GM12878 (cell line): Measurements from ENCODE around the gene MYH9. TPM values are rescaled to one million over a fixed set of nuclear protein-coding genes. Genes with fewer than 3 reads are reported as not detected.

Experiments used
- ATAC-seq: fragments of 200-7000 bp; cut with Tn5 transposase; 3 replicates; pipeline ENCODE4 v1.9.1; 2020; ENCODE audit warnings: mild to moderate bottlenecking, moderate library complexity
- BruUV-seq: library from RNA; stranded (reverse); fragments of 400-500 nt; replicated peaks from 2 replicates; lab custom pipeline; 2021; lab: Mats Ljungman, UMichigan
- CTCF ChIA-PET: fragments of 300-600 bp; sonication (Branson Sonifier 250); formaldehyde crosslinking; extraction: SDS; loops from one replicate; lab custom pipeline; 2021; ENCODE audit warnings: inconsistent platforms; lab: Yijun Ruan, JAX
- POLR2A ChIA-PET: fragments of 350-600 bp; formaldehyde crosslinking; extraction: SDS; loops from one replicate; lab custom pipeline; 2021; ENCODE audit warnings: inconsistent platforms; lab: Charles Lee
- RAD21 ChIA-PET: fragments of 300-600 bp; sonication (Branson Sonifier 250); formaldehyde crosslinking; loops from one replicate; lab custom pipeline; 2023; ENCODE audit warnings: antibody characterized with exemption; ENCODE audit not compliant: unreplicated experiment; lab: Charles Lee
- SMC1A ChIA-PET: fragments of 300-600 bp; sonication (Branson Sonifier 250); formaldehyde crosslinking; loops from one replicate; lab custom pipeline; 2023; ENCODE audit not compliant: unreplicated experiment, uncharacterized antibody; lab: Charles Lee
- DNase-seq: peaks from one replicate; pipeline ENCODE4 v3.0.0-alpha.2; 2011; ENCODE audit warnings: low read depth, low spot score
- FAIRE-seq: peaks from 3 replicates; lab custom pipeline; 2011; peaks lifted over from hg19 to GRCh38; lab: Jason Lieb, UNC
- H2AFZ ChIP-seq: 2 replicates; pipeline ENCODE4 v1.6.0; 2011; ENCODE audit warnings: low read depth, low read length, control low read depth; ENCODE audit not compliant: control insufficient read depth
- H3K27ac ChIP-seq: 2 replicates; pipeline ENCODE4 v1.5.1; 2011; ENCODE audit warnings: control low read depth; ENCODE audit not compliant: control insufficient read depth, insufficient read depth
- H3K27me3 ChIP-seq, 2 experiments: replicated peaks in 1 of 2; 2 replicates each; pipeline versions ENCODE4 v1.6.0 to v1.6.1; 2011; ENCODE audit warnings: low read length in 1 of 2; ENCODE audit not compliant: control insufficient read depth in 2 of 2, insufficient read depth in 2 of 2
- H3K36me3 ChIP-seq, 2 experiments: 2 replicates each; pipeline ENCODE4 v1.5.1; 2011; ENCODE audit warnings: low read length in 1 of 2; ENCODE audit not compliant: control insufficient read depth in 2 of 2, insufficient read depth in 2 of 2
- H3K4me1 ChIP-seq: 2 replicates; pipeline ENCODE4 v1.6.1; 2011; ENCODE audit warnings: mild to moderate bottlenecking, low read length, moderate library complexity, mixed read lengths; ENCODE audit not compliant: control insufficient read depth, insufficient read depth
- H3K4me2 ChIP-seq: 2 replicates; pipeline ENCODE4 v1.6.0; 2011; ENCODE audit warnings: control low read depth; ENCODE audit not compliant: control insufficient read depth, insufficient read depth
- H3K4me3 ChIP-seq: fragments of 200-600 bp; sonication (generic); 2 replicates; pipeline ENCODE4 v1.5.1; 2016
- H3K79me2 ChIP-seq: 2 replicates; pipeline ENCODE4 v1.6.0; 2011; ENCODE audit warnings: low read length; ENCODE audit not compliant: control insufficient read depth, insufficient read depth
- H3K9ac ChIP-seq: 2 replicates; pipeline ENCODE4 v1.8.0; 2011; ENCODE audit warnings: low read length, control low read depth, mixed read lengths; ENCODE audit not compliant: control insufficient read depth, insufficient read depth
- H3K9me3 ChIP-seq: replicated peaks from 3 replicates; pipeline ENCODE4 v1.5.1; 2011; ENCODE audit warnings: mild to moderate bottlenecking, low read length; ENCODE audit not compliant: control insufficient read depth, insufficient read depth
- H4K20me1 ChIP-seq: 2 replicates; pipeline ENCODE4 v1.6.0; 2011; ENCODE audit not compliant: control insufficient read depth, insufficient read depth
- CHD4 ChIP-seq: fragments of 200-600 bp; sonication (generic); IDR thresholded peaks from 2 replicates; pipeline ENCODE4 v1.6.1; 2016; ENCODE audit warnings: mild to moderate bottlenecking
- MLLT1 ChIP-seq: fragments of 450-650 bp; IDR thresholded peaks from 2 replicates; pipeline ENCODE4 v1.6.1; 2016; ENCODE audit warnings: mild to moderate bottlenecking
- POLR2A ChIP-seq: IDR thresholded peaks from 2 replicates; pipeline ENCODE4 v1.6.1; 2011; ENCODE audit warnings: low read depth, mild to moderate bottlenecking, low read length
- POLR2AphosphoS5 ChIP-seq: IDR thresholded peaks from 2 replicates; pipeline ENCODE4 v1.6.1; 2011; ENCODE audit warnings: mild to moderate bottlenecking, low read length, inconsistent platforms
- RBBP5 ChIP-seq: fragments of 200-600 bp; sonication (generic); conservative IDR thresholded peaks from 2 replicates; pipeline ENCODE4 v1.6.1; 2016
- SKIL ChIP-seq: fragments of 450-650 bp; IDR thresholded peaks from 2 replicates; pipeline ENCODE4 v1.6.1; 2017; ENCODE audit warnings: mild to moderate bottlenecking, low read depth, inconsistent platforms; ENCODE audit not compliant: poor library complexity, severe bottlenecking
- SPI1 ChIP-seq: IDR thresholded peaks from 2 replicates; pipeline ENCODE4 v1.6.1; 2011; ENCODE audit warnings: low read depth, mild to moderate bottlenecking, low read length, moderate library complexity, borderline replicate concordance; ENCODE audit not compliant: insufficient read depth
- ZBTB33 ChIP-seq: fragments of 450-650 bp; IDR thresholded peaks from 2 replicates; pipeline ENCODE4 v1.6.1; 2017; ENCODE audit warnings: mild to moderate bottlenecking
- WGBS: methylation state at CpG from one replicate; pipeline ENCODE4 v1.1.6; 2016; ENCODE audit warnings: low lambda C conversion rate; ENCODE audit not compliant: insufficient replicate concordance, insufficient coverage; ENCODE audit errors: missing lambda C conversion rate; 5-methylcytosine and 5-hydroxymethylcytosine counted together
- in situ Hi-C: fragments of 300-500 bp; cut with MboI; formaldehyde crosslinking; loops from 9 replicates; pipeline ENCODE4 v1.14.3; 2018; ENCODE audit warnings: mixed read lengths
- intact Hi-C: fragments of 100-400 bp; cut with micrococcal nuclease; formaldehyde crosslinking; loops from one replicate; pipeline ENCODE4 v1.14.2; 2022; ENCODE audit not compliant: unreplicated experiment
- polyA plus RNA-seq, 11 experiments: library from polyadenylated mRNA; depleted of rRNA in 4 of 11; unstranded in 6 of 11; stranded (reverse) in 5 of 11; fragments of >200 nt; fragmentation: Nextera tagmentation in 4 of 11; fragmentation: Illumina TruSeq in 1 of 11; extraction: Ambion mirVana in 4 of 11; extraction: Trizol in 1 of 11; gene quantifications; 1 replicate in 1 of 11; 2 replicates in 10 of 11; pipeline versions ENCODE4 v1.2.1 to v1.2.3, GENCODE V29; 2011 to 2016; ENCODE audit warnings: inconsistent platforms in 2 of 11, missing spikeins in 2 of 11, low read depth in 1 of 11
- total RNA-seq, 4 experiments: library from RNA; depleted of rRNA in 3 of 4; stranded (reverse); fragments of >200 nt in 3 of 4; fragmentation: Illumina TruSeq in 1 of 4; extraction: Trizol in 1 of 4; gene quantifications; 2 replicates each; pipeline versions ENCODE4 v1.2.1 to v1.2.3, GENCODE V29; 2013 to 2021

MYH9 gene
- total and polyA plus RNA-seq, 10 of the 15 experiments (the other 5 are each of a cell fraction or from before 2014, with no cell fraction given) = 5.1 to 525 (median 145) TPM

GRCh38 chr22:36377022-36377631 lies 10.6 kb downstream of the MYH9 start (continued):
- TF ChIP-seq MLLT1 (0 out of 2 replicates have a peak, but pooled peaks have one; percentile 1), CHD4 (no peak)

GRCh38 chr22:36376265-36376664 lies 11.5 kb downstream of the MYH9 start:
- FAIRE-seq (no peak), DNase-seq (no peak), ATAC-seq (no peak)
- H3K9me3 ChIP-seq = no peaks in the 10 kb centered on the region
- POLR2A ChIA-PET = interaction anchor here (0.6 to 2.6 kb wide), 4 partner anchors 9 to 151 kb away, joined by 3 to 13 read pairs (median 6); no protein-coding TSS in a partner anchor
- no peak overlapping the region for H3K4me3 ChIP-seq
- H3K79me2 ChIP-seq = peaks cover 94% of the 10 kb centered on the region
- CTCF ChIA-PET = interaction anchor here (0.9 to 2.0 kb wide), 7 partner anchors 9 to 305 kb away, joined by 3 to 9 read pairs (median 3); no protein-coding TSS in a partner anchor
- no peak for TF ChIP-seq SKIL
- TF ChIP-seq SPI1 = no peak
- TF ChIP-seq POLR2AphosphoS5 = peak; percentile 65; the same call in 1 of the 2 replicates
- no peak for TF ChIP-seq ZBTB33
- TF ChIP-seq RBBP5 = no peak
- TF ChIP-seq POLR2A = 0 out of 2 replicates have a peak, but pooled peaks have one; percentile 39
- H4K20me1 ChIP-seq = peaks cover 10% of the 10 kb centered on the region
- SMC1A ChIA-PET = interaction anchor here (0.8 to 1.8 kb wide), 3 partner anchors 10 to 37 kb away, joined by 3 to 10 read pairs (median 3); no protein-coding TSS in a partner anchor
- RAD21 ChIA-PET = interaction anchor here (0.7 to 2.2 kb wide), 4 partner anchors 9 to 45 kb away, joined by 3 to 11 read pairs (median 7); no protein-coding TSS in a partner anchor
- H3K36me3 ChIP-seq = peaks cover 15 to 22% of the 10 kb centered on the region in 2 experiments; a peak in 3 of 4 replicates
- no peak overlapping the region for H2AFZ ChIP-seq
- H3K27ac ChIP-seq = peak overlapping the region; percentile 33; the same call in 1 of the 2 replicates
- peaks cover 84% of the 10 kb centered on the region for H3K4me1 ChIP-seq
- intact Hi-C loops (no loop called here), in situ Hi-C loops (no loop called here)
- H3K9ac ChIP-seq = no peak overlapping the region
- H3K4me2 ChIP-seq = no peak overlapping the region
- no peaks in the 10 kb centered on the region for H3K27me3 ChIP-seq
- WGBS = 22% methylated on average over 3 of the region's 3 CpGs
- no TSS peak for BruUV-seq
